NB4 (cell line): Measurements from ENCODE around the gene POLDIP2.

Source experiments
- MYC ChIP-seq: IDR thresholded peaks from 2 replicates; pipeline ENCODE4 v1.6.1; 2011; ENCODE audit warnings: low read depth, low read length
- POLR2A ChIP-seq: IDR thresholded peaks from 2 replicates; pipeline ENCODE4 v1.6.1; 2011; ENCODE audit warnings: mild to moderate bottlenecking; ENCODE audit not compliant: insufficient read length; ENCODE audit errors: extremely low read depth
- TF ChIP-seq, protein P1 (sequence below): IDR thresholded peaks from 2 replicates; pipeline ENCODE4 v1.6.1; 2011; ENCODE audit warnings: low read depth, low read length

- TF ChIP-seq, protein P1, sequence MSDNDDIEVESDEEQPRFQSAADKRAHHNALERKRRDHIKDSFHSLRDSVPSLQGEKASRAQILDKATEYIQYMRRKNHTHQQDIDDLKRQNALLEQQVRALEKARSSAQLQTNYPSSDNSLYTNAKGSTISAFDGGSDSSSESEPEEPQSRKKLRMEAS, result no peak
- no peak for TF ChIP-seq MYC
- no peak for TF ChIP-seq POLR2A
Measured at GRCh38 chr17:28367641-28368305, 10.4 kb upstream of the POLDIP2 start.
